H1 (cell line): Measurements from ENCODE around the gene FRZB. TPM values are rescaled to one million over a fixed set of nuclear protein-coding genes. Genes with fewer than 3 reads are reported as not detected.

Experiments used
- CTCF ChIA-PET: fragments of 300-600 bp; sonication (Branson Sonifier 250); formaldehyde crosslinking; loops from one replicate; lab custom pipeline; 2021; ENCODE audit not compliant: partially characterized antibody; lab: Charles Lee
- POLR2A ChIA-PET: fragments of 300-600 bp; sonication (Branson Sonifier 250); formaldehyde crosslinking; loops from one replicate; lab custom pipeline; 2021; ENCODE audit warnings: inconsistent platforms; ENCODE audit not compliant: partially characterized antibody; lab: Charles Lee
- DNase-seq, 2 experiments: peaks; one replicate each; pipeline versions ENCODE4 v3.0.0 to v3.0.0-alpha.2; 2010 to 2022; ENCODE audit warnings: low spot score in 2 of 2, low read depth in 1 of 2, mixed read lengths in 1 of 2
- FAIRE-seq: peaks from 2 replicates; lab custom pipeline; 2011; peaks lifted over from hg19 to GRCh38; lab: Jason Lieb, UNC
- H2AFZ ChIP-seq: 2 replicates; pipeline ENCODE4 v1.8.1; 2012; ENCODE audit warnings: low read length, inconsistent platforms
- H2AK5ac ChIP-seq: 2 replicates; pipeline ENCODE4 v1.6.1; 2013; ENCODE audit warnings: low read depth, low read length
- H2BK120ac ChIP-seq: replicated peaks from 2 replicates; pipeline ENCODE3; 2013; ENCODE audit warnings: low read depth, low read length, inconsistent platforms
- H2BK12ac ChIP-seq: 2 replicates; pipeline ENCODE4 v1.6.1; 2013; ENCODE audit warnings: low read depth, low read length
- H2BK15ac ChIP-seq: 2 replicates; pipeline ENCODE4 v1.6.1; 2013; ENCODE audit warnings: low read length
- H2BK20ac ChIP-seq: 2 replicates; pipeline ENCODE4 v1.6.1; 2013; ENCODE audit warnings: low read length
- H2BK5ac ChIP-seq: 2 replicates; pipeline ENCODE4 v1.6.1; 2013; ENCODE audit warnings: low read depth, low read length
- H3K14ac ChIP-seq: 2 replicates; pipeline ENCODE4 v1.6.1; 2013; ENCODE audit warnings: inconsistent platforms; ENCODE audit not compliant: insufficient read length
- H3K18ac ChIP-seq: 2 replicates; pipeline ENCODE4 v1.6.1; 2013; ENCODE audit warnings: low read length; ENCODE audit errors: extremely low read depth
- H3K23ac ChIP-seq: 2 replicates; pipeline ENCODE4 v1.6.1; 2013; ENCODE audit warnings: inconsistent platforms; ENCODE audit not compliant: insufficient read length
- H3K23me2 ChIP-seq: 2 replicates; pipeline ENCODE4 v1.6.1; 2013; ENCODE audit warnings: low read depth, low read length
- H3K27ac ChIP-seq: 2 replicates; pipeline ENCODE4 v1.6.1; 2011; ENCODE audit warnings: low read depth, low read length, inconsistent platforms
- H3K27me3 ChIP-seq, 4 experiments: replicated peaks in 1 of 4; 1 replicate in 1 of 4; 2 replicates in 3 of 4; pipeline versions ENCODE4 v1.6.1 to v1.8.1; 2011 to 2013; ENCODE audit warnings: low read length in 3 of 4, mild to moderate bottlenecking in 3 of 4, inconsistent platforms in 2 of 4, mixed read lengths in 2 of 4, moderate library complexity in 1 of 4; ENCODE audit not compliant: control insufficient read depth in 3 of 4, insufficient read depth in 3 of 4; ENCODE audit errors: extremely low read depth in 1 of 4
- H3K36me3 ChIP-seq, 4 experiments: 2 replicates each; pipeline versions ENCODE4 v1.6.1 to v1.8.1; 2011 to 2013; ENCODE audit warnings: mild to moderate bottlenecking in 4 of 4, low read length in 3 of 4, moderate library complexity in 2 of 4, control low read depth in 1 of 4, inconsistent platforms in 1 of 4; ENCODE audit not compliant: insufficient read depth in 4 of 4, control insufficient read depth in 2 of 4
- H3K4ac ChIP-seq: replicated peaks from 2 replicates; pipeline ENCODE3; 2013; ENCODE audit warnings: low read length, low read depth, mixed read lengths, inconsistent platforms; ENCODE audit not compliant: insufficient read length
- H3K4me1 ChIP-seq, 4 experiments: replicated peaks in 1 of 4; 1 replicate in 1 of 4; 2 replicates in 3 of 4; pipeline versions ENCODE4 v1.6.1 to v1.8.1; 2011 to 2013; ENCODE audit warnings: low read length in 3 of 4, inconsistent platforms in 2 of 4, mixed read lengths in 1 of 4; ENCODE audit not compliant: insufficient read depth in 4 of 4, control insufficient read depth in 3 of 4
- H3K4me2 ChIP-seq, 2 experiments: 2 replicates each; pipeline versions ENCODE4 v1.6.1 to v1.8.1; 2011 to 2013; ENCODE audit warnings: low read depth in 2 of 2, low read length in 2 of 2, control low read depth in 1 of 2, inconsistent platforms in 1 of 2, mild to moderate bottlenecking in 1 of 2; ENCODE audit not compliant: insufficient read depth in 1 of 2
- H3K4me3 ChIP-seq, 4 experiments: fragments of 200-600, 300-600 bp in 1 of 4; sonication (generic), shearing (Covaris generic), sonication (Bioruptor Twin) in 1 of 4; 2 replicates each; pipeline versions ENCODE4 v1.5.1 to v1.8.1; 2011 to 2016; ENCODE audit warnings: low read length in 4 of 4, low read depth in 3 of 4, control low read depth in 2 of 4, inconsistent platforms in 2 of 4, mild to moderate bottlenecking in 2 of 4, mixed read lengths in 1 of 4, moderate library complexity in 1 of 4; ENCODE audit not compliant: insufficient read depth in 2 of 4; ENCODE audit errors: extremely low read depth in 1 of 4
- H3K56ac ChIP-seq: replicated peaks from 2 replicates; pipeline ENCODE3; 2013; ENCODE audit warnings: low read depth, mild to moderate bottlenecking, mixed read lengths, low read length, inconsistent platforms; ENCODE audit not compliant: insufficient read length
- H3K79me1 ChIP-seq: 2 replicates; pipeline ENCODE4 v1.6.1; 2013; ENCODE audit warnings: low read depth, low read length, control low read depth
- H3K79me2 ChIP-seq, 2 experiments: 2 replicates each; pipeline versions ENCODE4 v1.6.1 to v1.8.1; 2012 to 2013; ENCODE audit warnings: low read length in 2 of 2, mild to moderate bottlenecking in 2 of 2, inconsistent platforms in 1 of 2; ENCODE audit not compliant: insufficient read depth in 2 of 2, control insufficient read depth in 1 of 2
- H3K9ac ChIP-seq, 4 experiments: replicated peaks in 1 of 4; 1 replicate in 1 of 4; 2 replicates in 3 of 4; pipeline versions ENCODE4 v1.6.1 to v1.8.1; 2011 to 2013; ENCODE audit warnings: low read depth in 3 of 4, low read length in 3 of 4, control low read depth in 2 of 4, mild to moderate bottlenecking in 2 of 4, moderate library complexity in 2 of 4, inconsistent platforms in 1 of 4; ENCODE audit errors: extremely low read depth in 1 of 4
- H3K9me3 ChIP-seq, 2 experiments: 2 replicates each; pipeline versions ENCODE4 v1.6.1 to v1.8.1; 2012 to 2013; ENCODE audit warnings: mild to moderate bottlenecking in 2 of 2, moderate library complexity in 2 of 2, control low read depth in 1 of 2, inconsistent platforms in 1 of 2, low read depth in 1 of 2, low read length in 1 of 2, mixed read lengths in 1 of 2; ENCODE audit not compliant: insufficient read depth in 2 of 2
- H4K20me1 ChIP-seq, 2 experiments: replicated peaks in 1 of 2; 2 replicates each; pipeline versions ENCODE3 to v1.8.1; 2011 to 2013; ENCODE audit warnings: inconsistent platforms in 2 of 2, low read length in 2 of 2, mild to moderate bottlenecking in 1 of 2; ENCODE audit not compliant: insufficient read depth in 2 of 2, control insufficient read depth in 1 of 2
- H4K5ac ChIP-seq: 2 replicates; pipeline ENCODE4 v1.6.1; 2013; ENCODE audit warnings: low read length, low read depth, mixed read lengths, inconsistent platforms; ENCODE audit not compliant: insufficient read length
- H4K8ac ChIP-seq: 2 replicates; pipeline ENCODE4 v1.8.0; 2013; ENCODE audit warnings: mild to moderate bottlenecking, moderate library complexity, low read length, inconsistent platforms; ENCODE audit not compliant: insufficient read depth; ENCODE audit errors: extremely low read depth
- H4K91ac ChIP-seq: replicated peaks from 2 replicates; pipeline ENCODE3; 2013; ENCODE audit warnings: low read length, mixed read lengths, inconsistent platforms; ENCODE audit not compliant: insufficient read length
- E2F6 ChIP-seq: IDR thresholded peaks from 2 replicates; pipeline ENCODE4 v1.6.1; 2012; ENCODE audit warnings: inconsistent platforms
- EZH2 ChIP-seq: fragments of 200-600 bp; sonication (generic); IDR thresholded peaks from 2 replicates; pipeline ENCODE4 v1.7.1; 2012; ENCODE audit warnings: low read depth, mild to moderate bottlenecking, moderate library complexity, low read length, inconsistent platforms; ENCODE audit not compliant: severe bottlenecking
- GTF2F1 ChIP-seq: IDR thresholded peaks from 2 replicates; pipeline ENCODE4 v1.6.1; 2012; ENCODE audit warnings: low read depth, low read length, improper control_type of control experiment, borderline replicate concordance
- HDAC2 ChIP-seq, 2 experiments: fragments of 300-600 bp in 1 of 2; sonication (generic) in 1 of 2; IDR thresholded peaks; 2 replicates each; pipeline ENCODE4 v1.6.1; 2011 to 2012; ENCODE audit warnings: low read depth in 2 of 2, low read length in 2 of 2, mild to moderate bottlenecking in 2 of 2, moderate library complexity in 2 of 2, borderline replicate concordance in 1 of 2, inconsistent platforms in 1 of 2
- KDM4A ChIP-seq: IDR thresholded peaks from one replicate; pipeline ENCODE4 v1.7.1; 2012; ENCODE audit warnings: low read depth, mild to moderate bottlenecking, moderate library complexity, low read length, inconsistent platforms; ENCODE audit not compliant: severe bottlenecking
- RBBP5 ChIP-seq: IDR thresholded peaks from 2 replicates; pipeline ENCODE4 v1.7.1; 2012; ENCODE audit warnings: low read depth, mild to moderate bottlenecking, inconsistent platforms, low read length, moderate library complexity, borderline replicate concordance
- SIN3A ChIP-seq, 2 experiments: IDR thresholded peaks in 1 of 2; conservative IDR thresholded peaks in 1 of 2; 2 replicates each; pipeline ENCODE4 v1.6.1; 2011 to 2012; ENCODE audit warnings: low read length in 2 of 2, improper control_type of control experiment in 1 of 2, low read depth in 1 of 2, mild to moderate bottlenecking in 1 of 2
- TAF7 ChIP-seq: optimal IDR thresholded peaks from 2 replicates; pipeline ENCODE3; 2011; ENCODE audit warnings: low read depth, mild to moderate bottlenecking, inconsistent platforms, low read length, moderate library complexity, borderline replicate concordance
- WGBS, 2 experiments: shearing (Covaris generic) in 1 of 2; methylation state at CpG; one replicate each; pipeline versions ENCODE4 v1.1.6 to v1.1.7; 2013 to 2015; ENCODE audit warnings: low lambda C conversion rate in 2 of 2, mixed read lengths in 2 of 2, inconsistent platforms in 1 of 2, low coverage in 1 of 2, missing lambda C conversion rate in 1 of 2; ENCODE audit not compliant: insufficient replicate concordance in 2 of 2, insufficient coverage in 1 of 2, insufficient read length in 1 of 2; ENCODE audit errors: extremely low coverage in 1 of 2, missing lambda C conversion rate in 1 of 2; 5-methylcytosine and 5-hydroxymethylcytosine counted together
- polyA plus RNA-seq, 7 experiments: library from polyadenylated mRNA; depleted of rRNA in 3 of 7; stranded (reverse) in 5 of 7; unstranded in 2 of 7; fragments of >200 nt in 5 of 7; fragments of 200-250 nt in 2 of 7; gene quantifications; 1 replicate in 5 of 7; 2 replicates in 1 of 7; 4 replicates in 1 of 7; pipeline versions ENCODE4 v1.2.1 to v1.2.3, GENCODE V29; 2011 to 2013; ENCODE audit warnings: missing spikeins in 2 of 7, mixed read lengths in 2 of 7
- total RNA-seq: library from RNA; stranded (reverse); fragmentation: NEBNext Ultra II Directional; extraction: Animal tissue kit (Norgen Biotek cat#: 25700); gene quantifications from 2 replicates; pipeline ENCODE4 v1.2.1, GENCODE V29; 2021

The FRZB gene
- total and polyA plus RNA-seq, 2 of the 8 experiments (the other 6 are each of a cell fraction or from before 2014, with no cell fraction given), result 4.4 to 4.6 TPM

- no peak overlapping the region for H3K23ac ChIP-seq
- no peak overlapping the region for H2BK12ac ChIP-seq
- H4K5ac ChIP-seq, result peak overlapping the region; percentile 73
- H2BK20ac ChIP-seq, result no peak overlapping the region
- H2BK5ac ChIP-seq, result no peak overlapping the region
- CTCF ChIA-PET, result interaction anchor here (0.6 to 2.2 kb wide), 14 partner anchors 8 to 562 kb away, joined by 3 to 8 read pairs (median 4); partner anchors contain the start of gene FRZB
- no peak overlapping the region for H3K14ac ChIP-seq
- H3K23me2 ChIP-seq, result no peaks in the 10 kb centered on the region
- no peak overlapping the region for H3K4ac ChIP-seq
- no peaks in the 10 kb centered on the region for H3K9me3 ChIP-seq
- no peaks in the 10 kb centered on the region for H3K79me2 ChIP-seq
- no peak overlapping the region for H3K27ac ChIP-seq
- POLR2A ChIA-PET, result interaction anchor here (1.1 to 1.6 kb wide), 5 partner anchors 8 to 47 kb away, joined by 3 to 7 read pairs (median 4); partner anchors contain the start of gene FRZB
- H3K4me2 ChIP-seq, result peak overlapping the region; percentile 13 to 50; a peak in 3 of 4 replicates
- H3K27me3 ChIP-seq, result no peaks in the 10 kb centered on the region
- H3K79me1 ChIP-seq, result no peaks in the 10 kb centered on the region
- peaks cover 0 to 26% (median 4%) of the 10 kb centered on the region in 4 experiments; a peak in 4 of 7 replicates for H3K4me1 ChIP-seq
- H3K36me3 ChIP-seq, result no peaks in the 10 kb centered on the region
- H2AFZ ChIP-seq, result no peak overlapping the region
- TF ChIP-seq KDM4A (no peak), SIN3A (conservative IDR thresholded peaks at IDR 0.05 in 1 of 2, IDR thresholded peaks at IDR 0.05 in 1 of 2; ENCODE audit: low read depth in 1 of 2, low read length in 2 of 2) (no peak), RBBP5 (no peak), EZH2 (no peak), TAF7 (no peak), E2F6 (no peak), GTF2F1 (no peak), HDAC2 (IDR thresholded peaks at IDR 0.05; ENCODE audit: borderline replicate concordance in 1 of 2, low read depth in 2 of 2, low read length in 2 of 2) (no peak)
- H3K18ac ChIP-seq, result no peak overlapping the region; the same call in 1 of the 2 replicates
- no peak overlapping the region for H2AK5ac ChIP-seq
- no peak overlapping the region for H4K91ac ChIP-seq
- FAIRE-seq (no peak), DNase-seq (no peak)
- no peak overlapping the region for H3K9ac ChIP-seq
- WGBS, 2 experiments, result 87% methylated on average over 4 of the region's 4 CpGs; no CpG with 5 or more reads in 1 of the 2 experiments
- no peak overlapping the region for H4K8ac ChIP-seq
- H4K20me1 ChIP-seq, result no peaks in the 10 kb centered on the region
- H3K56ac ChIP-seq, result no peak overlapping the region
- peak overlapping the region in 1 of 4 experiments; percentile 33; a peak in 2 of 8 replicates for H3K4me3 ChIP-seq
- H2BK15ac ChIP-seq, result no peak overlapping the region
- no peak overlapping the region for H2BK120ac ChIP-seq
Measured at GRCh38 chr2:182819412-182819811, 47.0 kb downstream of the FRZB start.
